ENCODE results near the gene SEC14L1. TPM values are rescaled to one million over a fixed set of nuclear protein-coding genes. Genes with fewer than 3 reads are reported as not detected.

The SEC14L1 gene
- total RNA-seq, 1 donor from 2014 or later, result 93.2 TPM

DNA sequence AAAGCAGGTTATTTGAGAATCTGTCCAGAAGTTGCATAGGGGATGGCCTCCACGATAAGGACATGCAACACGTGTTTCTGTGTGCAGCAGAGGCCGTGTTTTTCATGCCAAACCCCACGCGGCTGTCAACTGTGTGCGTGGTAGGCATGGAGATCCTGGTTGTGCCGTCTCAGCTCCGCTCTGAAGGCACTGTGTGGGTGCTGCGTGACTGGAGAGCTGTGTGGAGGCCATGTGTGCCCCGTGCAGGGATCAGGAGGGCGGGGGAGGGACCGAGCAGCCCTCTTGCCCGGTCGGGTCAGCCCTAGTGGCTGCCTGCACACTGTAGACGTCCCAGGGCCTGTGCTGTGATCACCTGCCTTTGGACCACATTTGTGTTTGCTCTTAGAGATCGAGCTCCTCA is 74.5 kb downstream of the SEC14L1 start:
- no peak overlapping the region for H3K4me3 Mint-ChIP-seq (ENCODE audit: unreplicated experiment)
- H3K27ac Mint-ChIP-seq (ENCODE audit: unreplicated experiment), result peak overlapping the region; percentile 26
- Histone ChIP-seq H3K36me3 (ENCODE audit: insufficient read depth, low read length) (peaks cover 40% of the 10 kb centered on the region), H3K27me3 (ENCODE audit: insufficient read depth, low read length) (no peaks in the 10 kb centered on the region), H3K9ac (ENCODE audit: low read length) (no peak overlapping the region), H4K20me1 (ENCODE audit: insufficient read depth, low read length) (peaks cover 24% of the 10 kb centered on the region), H3K9me3 (ENCODE audit: insufficient read depth, low read depth, low read length) (no peaks in the 10 kb centered on the region), H3K4me3 (ENCODE audit: insufficient read depth, low read depth, low read length) (no peak overlapping the region), H3K4me2 (ENCODE audit: low read length) (no peak overlapping the region), H3K4me1 (ENCODE audit: insufficient read depth, low read length) (no peaks in the 10 kb centered on the region), H2AFZ (ENCODE audit: low read depth, low read length) (no peak overlapping the region), H3K79me2 (ENCODE audit: insufficient read depth, low read length) (peaks cover 11% of the 10 kb centered on the region), H3K27ac (ENCODE audit: low read depth, low read length) (no peak overlapping the region)
- FAIRE-seq (no peak), DNase-seq (ENCODE audit: low read depth) (no peak)
- no peak for TF ChIP-seq EZH2 (IDR thresholded peaks at IDR 0.05; ENCODE audit: insufficient read depth, low read length)
- TF ChIP-seq, protein P1, sequence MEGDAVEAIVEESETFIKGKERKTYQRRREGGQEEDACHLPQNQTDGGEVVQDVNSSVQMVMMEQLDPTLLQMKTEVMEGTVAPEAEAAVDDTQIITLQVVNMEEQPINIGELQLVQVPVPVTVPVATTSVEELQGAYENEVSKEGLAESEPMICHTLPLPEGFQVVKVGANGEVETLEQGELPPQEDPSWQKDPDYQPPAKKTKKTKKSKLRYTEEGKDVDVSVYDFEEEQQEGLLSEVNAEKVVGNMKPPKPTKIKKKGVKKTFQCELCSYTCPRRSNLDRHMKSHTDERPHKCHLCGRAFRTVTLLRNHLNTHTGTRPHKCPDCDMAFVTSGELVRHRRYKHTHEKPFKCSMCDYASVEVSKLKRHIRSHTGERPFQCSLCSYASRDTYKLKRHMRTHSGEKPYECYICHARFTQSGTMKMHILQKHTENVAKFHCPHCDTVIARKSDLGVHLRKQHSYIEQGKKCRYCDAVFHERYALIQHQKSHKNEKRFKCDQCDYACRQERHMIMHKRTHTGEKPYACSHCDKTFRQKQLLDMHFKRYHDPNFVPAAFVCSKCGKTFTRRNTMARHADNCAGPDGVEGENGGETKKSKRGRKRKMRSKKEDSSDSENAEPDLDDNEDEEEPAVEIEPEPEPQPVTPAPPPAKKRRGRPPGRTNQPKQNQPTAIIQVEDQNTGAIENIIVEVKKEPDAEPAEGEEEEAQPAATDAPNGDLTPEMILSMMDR (IDR thresholded peaks at IDR 0.05; ENCODE audit: insufficient read depth, low read depth, low read length), result no peak
- no peaks in the 10 kb centered on the region for H3K9me3 Mint-ChIP-seq (ENCODE audit: unreplicated experiment)
- H3K4me1 Mint-ChIP-seq (ENCODE audit: low read depth, unreplicated experiment), result no peaks in the 10 kb centered on the region
- no peaks in the 10 kb centered on the region for H3K27me3 Mint-ChIP-seq (ENCODE audit: low read depth, unreplicated experiment)
- H3K36me3 Mint-ChIP-seq (ENCODE audit: low read depth, unreplicated experiment), result peaks cover 21% of the 10 kb centered on the region

DNA sequence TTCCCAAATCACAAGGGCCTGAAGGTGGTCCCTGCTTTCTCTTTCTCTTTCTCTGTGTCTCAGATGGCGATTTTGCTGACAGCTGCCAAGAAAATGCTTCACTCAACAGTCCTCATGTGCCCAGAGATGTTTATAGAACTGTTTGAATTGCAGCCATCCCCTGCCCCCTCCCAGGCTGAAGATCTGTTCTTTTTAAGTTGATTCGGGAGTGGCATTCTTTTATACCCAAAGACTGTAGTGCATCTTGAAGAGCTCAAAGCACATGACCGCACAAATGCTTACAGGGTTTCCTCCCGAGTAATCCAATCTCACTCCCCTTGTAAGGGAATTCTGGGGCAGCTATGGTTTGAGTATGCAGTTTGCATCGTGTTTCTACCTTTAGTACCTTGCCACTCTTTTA is 75.7 kb downstream of the SEC14L1 start:
- no peak for TF ChIP-seq EZH2 (IDR thresholded peaks at IDR 0.05; ENCODE audit: insufficient read depth, low read length)
- TF ChIP-seq, protein P1 (IDR thresholded peaks at IDR 0.05; ENCODE audit: insufficient read depth, low read depth, low read length), result no peak
- Histone ChIP-seq H3K4me3 (ENCODE audit: insufficient read depth, low read depth, low read length) (no peak overlapping the region), H3K4me2 (ENCODE audit: low read length) (no peak overlapping the region), H3K9me3 (ENCODE audit: insufficient read depth, low read depth, low read length) (no peaks in the 10 kb centered on the region), H3K27me3 (ENCODE audit: insufficient read depth, low read length) (no peaks in the 10 kb centered on the region), H2AFZ (ENCODE audit: low read depth, low read length) (no peak overlapping the region), H3K79me2 (ENCODE audit: insufficient read depth, low read length) (peaks cover 7% of the 10 kb centered on the region), H3K27ac (ENCODE audit: low read depth, low read length) (no peak overlapping the region), H3K36me3 (ENCODE audit: insufficient read depth, low read length) (peaks cover 34% of the 10 kb centered on the region), H4K20me1 (ENCODE audit: insufficient read depth, low read length) (peaks cover 16% of the 10 kb centered on the region), H3K4me1 (ENCODE audit: insufficient read depth, low read length) (no peaks in the 10 kb centered on the region), H3K9ac (ENCODE audit: low read length) (no peak overlapping the region)
- DNase-seq (ENCODE audit: low read depth) (no peak), FAIRE-seq (no peak)
- Mint-ChIP-seq H3K27me3 (ENCODE audit: low read depth, unreplicated experiment) (no peaks in the 10 kb centered on the region), H3K4me1 (ENCODE audit: low read depth, unreplicated experiment) (no peaks in the 10 kb centered on the region), H3K4me3 (ENCODE audit: unreplicated experiment) (no peak overlapping the region), H3K36me3 (ENCODE audit: low read depth, unreplicated experiment) (peaks cover 17% of the 10 kb centered on the region), H3K9me3 (ENCODE audit: unreplicated experiment) (no peaks in the 10 kb centered on the region), H3K27ac (ENCODE audit: unreplicated experiment) (no peak overlapping the region)

- FAIRE-seq (no peak), DNase-seq (ENCODE audit: low read depth) (no peak)
- Histone ChIP-seq H3K27me3 (ENCODE audit: insufficient read depth, low read length) (no peaks in the 10 kb centered on the region), H3K36me3 (ENCODE audit: insufficient read depth, low read length) (peaks cover 27% of the 10 kb centered on the region), H4K20me1 (ENCODE audit: insufficient read depth, low read length) (peaks cover 10% of the 10 kb centered on the region), H3K9me3 (ENCODE audit: insufficient read depth, low read depth, low read length) (no peaks in the 10 kb centered on the region), H3K79me2 (ENCODE audit: insufficient read depth, low read length) (peaks cover 7% of the 10 kb centered on the region), H2AFZ (ENCODE audit: low read depth, low read length) (no peak overlapping the region), H3K4me3 (ENCODE audit: insufficient read depth, low read depth, low read length) (no peak overlapping the region), H3K4me1 (ENCODE audit: insufficient read depth, low read length) (no peaks in the 10 kb centered on the region), H3K4me2 (ENCODE audit: low read length) (no peak overlapping the region), H3K9ac (ENCODE audit: low read length) (no peak overlapping the region), H3K27ac (ENCODE audit: low read depth, low read length) (no peak overlapping the region)
- H3K27ac Mint-ChIP-seq (ENCODE audit: unreplicated experiment), result no peak overlapping the region
- no peak for TF ChIP-seq EZH2 (IDR thresholded peaks at IDR 0.05; ENCODE audit: insufficient read depth, low read length)
- TF ChIP-seq, protein P1 (IDR thresholded peaks at IDR 0.05; ENCODE audit: insufficient read depth, low read depth, low read length), result no peak
- no peaks in the 10 kb centered on the region for H3K9me3 Mint-ChIP-seq (ENCODE audit: unreplicated experiment)
- H3K27me3 Mint-ChIP-seq (ENCODE audit: low read depth, unreplicated experiment), result no peaks in the 10 kb centered on the region
- no peak overlapping the region for H3K4me3 Mint-ChIP-seq (ENCODE audit: unreplicated experiment)
- H3K4me1 Mint-ChIP-seq (ENCODE audit: low read depth, unreplicated experiment), result no peaks in the 10 kb centered on the region
- peaks cover 11% of the 10 kb centered on the region for H3K36me3 Mint-ChIP-seq (ENCODE audit: low read depth, unreplicated experiment)
These were observed 76.4 kb downstream of the SEC14L1 start for GRCh38 chr17:77217123-77217522.
